SW 1271 (cell line): ENCODE measurements around the gene SWSAP1.

Source experiments
- DNase-seq, 2 experiments: peaks; one replicate each; lab custom pipeline; 2025; lab: John Stamatoyannopoulos, UW

SWSAP1 gene

DNA sequence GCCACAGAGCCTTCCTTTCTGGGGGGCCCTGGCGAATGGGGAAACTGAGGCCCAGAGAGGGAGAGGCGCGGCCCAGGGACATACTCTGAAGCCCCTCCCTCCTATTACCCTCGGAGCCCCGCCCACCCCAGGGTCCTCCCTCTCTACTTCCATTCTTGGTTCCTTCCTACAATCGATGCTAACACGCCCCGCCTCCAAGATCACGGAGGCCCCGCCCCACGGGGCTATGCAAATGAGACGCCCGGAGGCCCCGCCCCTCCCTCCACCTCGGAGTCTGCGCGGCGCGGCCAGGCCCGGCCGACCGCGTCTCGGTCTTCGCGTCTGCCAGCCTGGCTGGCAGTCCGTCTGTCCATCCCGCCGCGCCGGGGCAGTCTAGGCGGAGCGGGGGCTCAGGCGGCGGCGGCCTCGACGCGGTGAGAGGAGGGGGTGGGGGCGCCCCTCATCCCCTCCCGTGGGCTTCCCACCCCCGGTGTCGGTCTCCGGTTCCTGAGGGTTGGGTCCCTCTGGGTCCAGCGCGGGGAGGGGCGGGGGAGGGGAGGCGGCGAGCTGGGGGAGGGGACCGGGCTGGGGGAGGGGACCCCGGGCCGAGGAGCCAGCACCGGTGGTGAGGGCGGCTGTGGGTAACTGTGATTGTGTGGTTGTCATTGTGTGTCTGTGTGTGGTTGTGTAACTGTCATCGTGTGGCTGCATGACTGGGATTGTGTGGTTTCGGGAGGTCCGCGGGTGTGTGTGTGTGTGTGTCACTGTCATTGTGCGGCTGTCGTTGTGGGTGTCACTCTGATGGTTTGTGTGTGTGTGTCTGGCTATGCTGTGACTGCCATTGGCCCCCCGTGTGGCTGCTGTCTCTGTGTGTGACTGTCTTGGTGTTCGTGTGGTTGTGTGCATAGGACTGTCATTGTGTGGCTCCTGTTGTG lies 19.0 kb upstream of the SWSAP1 start, which contains the start of gene PLPPR2:
PLPPR2 (plus strand) TSS at position 273 of the 914 bp plus-strand sequence. CDS start 2,242 bp downstream, outside the sequence.
- DNase-seq = peak; percentile 55 to 86

DNA sequence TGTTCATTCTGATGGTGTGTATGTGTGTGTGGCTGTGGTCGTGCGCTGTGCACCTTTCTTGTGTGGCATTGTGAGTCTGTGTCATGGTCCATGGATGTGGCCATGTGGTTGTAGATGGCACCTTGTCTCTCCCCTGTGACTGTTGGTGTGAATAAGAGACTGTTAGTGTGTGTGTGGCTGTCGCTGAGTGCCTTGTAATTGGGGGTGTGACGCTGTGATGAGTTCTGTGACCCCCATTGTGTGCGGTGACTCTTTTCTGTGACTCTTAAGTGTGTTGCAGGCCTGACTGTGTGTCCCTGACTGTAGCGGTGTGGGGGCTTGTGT lies 18.4 kb upstream of the SWSAP1 start:
- DNase-seq = no peak

- no peak for DNase-seq
Observed at GRCh38 chr19:11356676-11357550, 17.6 kb upstream of the SWSAP1 start.

DNA sequence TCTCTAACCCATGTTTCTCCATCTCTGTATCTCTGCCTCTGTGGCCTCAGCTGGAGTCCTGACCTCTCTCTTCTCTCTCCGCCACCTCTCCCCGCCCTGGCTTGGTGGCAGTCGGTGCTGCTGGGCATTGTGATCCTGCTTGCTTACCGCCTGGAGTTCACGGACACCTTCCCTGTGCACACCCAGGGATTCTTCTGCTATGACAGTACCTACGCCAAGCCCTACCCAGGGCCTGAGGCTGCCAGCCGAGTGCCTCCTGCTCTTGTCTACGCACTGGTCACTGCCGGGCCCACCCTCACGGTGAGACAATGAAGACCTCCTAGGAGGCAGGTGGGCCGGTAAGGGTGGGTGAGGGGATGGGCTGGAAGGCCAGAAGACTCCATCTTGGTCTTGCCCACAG lies 15.0 kb upstream of the SWSAP1 start:
- no peak for DNase-seq

- peak in 1 of 2 experiments; percentile 31 for DNase-seq
Observed at GRCh38 chr19:11361037-11361770, 13.3 kb upstream of the SWSAP1 start.

DNA sequence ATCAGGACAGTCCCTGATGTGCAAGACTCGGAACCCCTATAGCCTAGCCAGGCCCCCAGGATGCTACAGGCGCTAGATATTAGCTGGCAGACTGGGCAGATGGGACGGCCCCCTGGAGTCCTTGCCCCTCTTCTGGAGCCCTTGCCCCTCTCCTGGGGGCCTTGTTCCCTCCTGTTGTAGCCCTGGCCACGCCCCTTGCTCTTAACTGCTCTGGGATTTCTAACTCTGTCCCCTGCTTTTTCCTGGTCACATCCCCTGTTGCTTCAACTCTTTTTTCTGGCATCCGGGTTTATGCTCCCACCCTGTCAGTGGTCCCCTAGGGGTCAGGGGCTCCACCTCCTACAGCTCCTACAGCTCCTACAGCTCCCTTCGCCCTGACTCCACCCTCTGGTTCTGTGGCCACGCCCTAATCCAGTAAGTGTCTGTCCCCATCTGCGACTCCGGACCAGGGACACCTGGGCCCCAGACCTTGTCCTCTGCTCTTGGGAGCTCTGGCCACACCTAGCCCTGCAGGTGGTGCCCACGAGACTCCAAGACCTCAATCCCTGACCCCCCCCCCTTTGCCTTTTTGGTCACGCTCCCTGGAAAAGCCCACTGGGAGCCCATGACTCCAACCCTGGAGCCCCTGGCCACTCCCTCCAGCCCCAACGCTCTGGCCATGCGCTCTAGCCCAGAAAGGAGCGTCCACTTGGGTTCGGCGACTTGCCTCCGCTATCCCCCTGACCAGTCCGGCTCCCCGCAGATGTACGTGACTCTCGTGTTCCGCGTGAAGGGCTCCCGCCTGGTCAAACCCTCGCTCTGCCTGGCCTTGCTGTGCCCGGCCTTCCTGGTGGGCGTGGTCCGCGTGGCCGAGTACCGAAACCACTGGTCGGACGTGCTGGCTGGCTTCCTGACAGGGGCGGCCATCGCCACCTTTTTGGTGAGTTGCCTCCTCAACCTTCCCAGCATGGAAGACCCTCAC lies 12.4 kb upstream of the SWSAP1 start:
- no peak for DNase-seq

DNA sequence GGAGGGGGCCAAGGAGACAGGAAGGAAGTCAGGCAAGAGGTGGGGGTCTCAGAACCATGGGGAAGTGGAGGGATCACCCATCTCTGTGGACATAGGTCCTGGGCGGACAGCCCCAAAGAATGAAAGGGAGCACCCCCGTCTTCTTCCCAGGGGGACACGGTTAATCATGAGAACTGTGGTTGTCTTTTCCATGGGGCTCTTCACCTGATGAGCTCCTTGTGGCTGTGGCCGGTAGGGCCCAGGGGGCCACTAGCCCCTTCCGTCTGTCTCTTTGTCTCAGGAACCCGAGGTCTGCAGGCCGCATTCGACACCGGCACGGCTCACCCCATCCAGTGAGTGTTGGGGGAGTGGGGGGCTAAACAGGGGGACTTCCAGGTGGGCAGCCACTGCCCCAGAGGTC lies 10.6 kb upstream of the SWSAP1 start:
- DNase-seq = no peak

- no peak for DNase-seq
Observed at GRCh38 chr19:11364296-11364904, 10.1 kb upstream of the SWSAP1 start.

- DNase-seq = no peak
Observed at GRCh38 chr19:11364935-11365334, 9.5 kb upstream of the SWSAP1 start.

- DNase-seq = no peak
Observed at GRCh38 chr19:11365557-11366117, 8.8 kb upstream of the SWSAP1 start.

GRCh38 chr19:11367528-11367927 lies 6.9 kb upstream of the SWSAP1 start:
- DNase-seq = no peak

- no peak for DNase-seq
Observed at GRCh38 chr19:11370744-11371143, 3.7 kb upstream of the SWSAP1 start.

GRCh38 chr19:11373166-11373884 lies 1.1 kb upstream of the SWSAP1 start:
- DNase-seq = no peak

DNA sequence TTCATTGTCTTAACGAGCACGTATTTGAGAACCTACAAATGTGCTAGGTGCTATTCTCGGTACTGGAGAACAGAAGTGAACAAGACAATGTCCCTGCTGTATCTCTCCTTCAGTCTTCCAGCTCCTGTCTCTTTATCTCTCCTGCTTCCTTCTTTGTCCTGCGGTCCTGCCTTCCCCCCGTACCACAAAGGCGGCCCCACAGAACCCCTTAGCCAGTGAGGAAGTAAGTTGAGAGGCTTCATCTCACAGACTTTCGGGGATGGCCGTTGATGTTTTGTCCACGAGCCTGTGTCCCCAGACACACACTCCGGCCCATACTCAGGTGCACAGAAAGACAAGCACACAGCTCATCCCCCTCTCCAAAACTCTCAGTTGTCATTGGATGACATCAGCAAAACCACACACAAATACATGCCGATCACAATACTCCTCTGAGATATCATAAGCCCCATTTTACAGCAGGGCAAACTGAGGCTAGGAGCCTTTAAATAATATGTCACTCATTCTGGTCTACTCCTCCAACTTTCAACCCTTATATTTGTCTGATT lies 507 bp upstream of the SWSAP1 start:
- DNase-seq = no peak

DNA sequence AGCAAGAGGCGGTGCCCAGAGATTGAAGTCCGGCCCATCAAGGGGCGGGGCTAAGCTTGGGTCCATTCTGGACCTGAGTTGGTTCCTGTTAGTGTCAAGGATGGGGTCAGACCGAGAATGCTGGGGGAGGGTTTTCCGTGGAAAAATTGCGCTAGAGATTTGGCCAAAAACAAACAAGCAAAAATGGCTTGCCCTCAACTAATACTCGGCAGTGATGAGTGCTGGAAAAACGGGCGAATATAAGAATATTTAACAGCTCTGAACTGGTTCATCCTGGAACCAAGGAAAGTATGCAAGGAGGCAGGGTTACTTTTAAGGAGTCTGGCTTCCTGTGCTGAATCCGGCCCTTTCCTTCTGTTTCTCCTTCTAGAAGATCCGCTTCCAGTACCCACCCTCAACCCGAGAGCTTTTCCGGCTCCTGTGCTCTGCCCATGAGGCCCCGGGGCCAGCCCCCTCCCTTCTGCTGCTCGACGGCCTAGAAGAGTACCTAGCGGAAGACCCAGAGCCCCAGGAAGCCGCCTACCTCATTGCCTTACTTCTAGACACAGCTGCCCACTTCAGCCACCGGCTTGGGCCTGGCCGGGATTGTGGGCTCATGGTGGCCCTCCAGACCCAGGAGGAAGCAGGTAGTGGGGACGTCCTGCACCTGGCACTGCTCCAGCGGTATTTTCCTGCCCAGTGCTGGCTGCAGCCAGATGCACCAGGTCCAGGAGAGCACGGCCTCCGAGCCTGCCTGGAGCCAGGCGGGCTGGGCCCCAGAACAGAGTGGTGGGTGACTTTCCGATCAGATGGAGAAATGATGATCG lies 880 bp downstream of the SWSAP1 start:
- DNase-seq = no peak

GRCh38 chr19:11377237-11377636 lies 2.8 kb downstream of the SWSAP1 start:
- DNase-seq = peak in 1 of 2 experiments; percentile 37

GRCh38 chr19:11377756-11378155 lies 3.3 kb downstream of the SWSAP1 start:
- no peak for DNase-seq
